Lower leg skin (tissue), 4 donors: ENCODE results near the gene MRPL39. TPM values are rescaled to one million over a fixed set of nuclear protein-coding genes. Genes with fewer than 3 reads are reported as not detected.

ENCODE experiments used
- DNase-seq, 2 donors: peaks; one replicate each; pipeline ENCODE4 v3.0.0-alpha.2; 2019; ENCODE audit warnings: low spot score in 2 of 2
- H3K4me3 ChIP-seq: fragments of 200-600 bp; sonication (generic); 2 replicates; pipeline ENCODE4 v1.5.1; 2017; ENCODE audit warnings: mild to moderate bottlenecking, low read depth; ENCODE audit not compliant: poor library complexity, severe bottlenecking
- POLR2A ChIP-seq, 2 donors: fragments of 450-650 bp; IDR thresholded peaks; one replicate each; pipeline ENCODE4 v1.6.1; 2016 to 2017; ENCODE audit warnings: antibody characterized with exemption in 2 of 2, mild to moderate bottlenecking in 1 of 2, moderate library complexity in 1 of 2
- WGBS, 2 donors: methylation state at CpG; one replicate each; pipeline ENCODE4 v1.1.5; 2018; 5-methylcytosine and 5-hydroxymethylcytosine counted together
- intact Hi-C: fragments of 100-400 bp; cut with DNase I; formaldehyde crosslinking; loops from one replicate; pipeline ENCODE4 v1.15.0; 2023; ENCODE audit warnings: low total_unique reads
- total RNA-seq, 4 donors: library from RNA; depleted of rRNA; stranded (reverse); fragments of >200 nt; gene quantifications; one replicate each; pipeline ENCODE4 v1.1.0, GENCODE V29; 2016
- TF ChIP-seq, protein P1 (sequence below), 3 donors: fragments of 450-650 bp; IDR thresholded peaks; one replicate each; pipeline ENCODE4 v1.5.1; 2016; ENCODE audit warnings: antibody characterized with exemption in 3 of 3, mild to moderate bottlenecking in 3 of 3, moderate library complexity in 2 of 3

MRPL39 gene
- total RNA-seq, 4 donors from 2014 or later = 18.0 to 26.5 (median 21.4) TPM

DNA sequence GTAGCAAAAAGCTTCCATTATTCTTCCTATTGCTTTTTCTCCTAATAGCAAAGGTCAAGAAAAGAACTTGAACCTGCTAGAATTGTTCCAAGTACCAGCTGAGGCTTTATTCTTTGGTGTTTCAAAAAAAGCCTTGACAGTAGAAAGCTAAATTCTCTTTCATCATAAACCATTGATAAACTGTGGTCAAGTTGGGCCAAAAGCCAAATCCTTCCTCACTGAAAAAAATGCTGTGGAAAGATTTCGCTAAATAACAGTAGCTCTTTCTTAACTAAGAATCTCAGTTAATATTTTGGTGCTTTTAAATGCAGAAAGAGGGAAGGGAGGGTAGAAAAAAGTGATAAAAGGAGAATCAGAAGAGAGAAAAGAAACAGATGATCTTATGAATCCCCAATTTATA is 17.8 kb upstream of the MRPL39 start:
- no peak for DNase-seq
- intact Hi-C loops = no loop called here
- 79 to 88% methylated on average over 1 of the region's 1 CpG for WGBS, 2 donors

DNA sequence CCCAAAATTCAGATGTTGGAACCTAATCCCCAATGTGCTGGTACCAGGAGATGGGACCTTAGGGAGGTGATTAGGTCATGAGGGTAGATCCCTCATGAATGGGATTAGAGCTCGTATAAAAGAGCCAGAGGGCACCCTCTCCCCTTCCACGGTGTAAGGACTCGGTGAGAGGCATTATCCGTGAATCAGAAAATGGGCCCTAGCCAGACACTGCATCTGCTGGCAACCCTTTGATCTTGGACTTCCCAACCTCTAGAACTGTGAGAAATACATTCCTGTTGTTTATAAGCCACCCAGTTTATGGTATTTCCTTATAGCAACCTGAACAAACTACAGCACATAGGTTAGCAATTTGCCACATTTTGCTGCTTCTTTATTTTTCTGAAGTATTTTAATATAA is 17.2 kb upstream of the MRPL39 start:
- TF ChIP-seq POLR2A (IDR thresholded peaks at IDR 0.05) = no peak
- TF ChIP-seq, protein P1, sequence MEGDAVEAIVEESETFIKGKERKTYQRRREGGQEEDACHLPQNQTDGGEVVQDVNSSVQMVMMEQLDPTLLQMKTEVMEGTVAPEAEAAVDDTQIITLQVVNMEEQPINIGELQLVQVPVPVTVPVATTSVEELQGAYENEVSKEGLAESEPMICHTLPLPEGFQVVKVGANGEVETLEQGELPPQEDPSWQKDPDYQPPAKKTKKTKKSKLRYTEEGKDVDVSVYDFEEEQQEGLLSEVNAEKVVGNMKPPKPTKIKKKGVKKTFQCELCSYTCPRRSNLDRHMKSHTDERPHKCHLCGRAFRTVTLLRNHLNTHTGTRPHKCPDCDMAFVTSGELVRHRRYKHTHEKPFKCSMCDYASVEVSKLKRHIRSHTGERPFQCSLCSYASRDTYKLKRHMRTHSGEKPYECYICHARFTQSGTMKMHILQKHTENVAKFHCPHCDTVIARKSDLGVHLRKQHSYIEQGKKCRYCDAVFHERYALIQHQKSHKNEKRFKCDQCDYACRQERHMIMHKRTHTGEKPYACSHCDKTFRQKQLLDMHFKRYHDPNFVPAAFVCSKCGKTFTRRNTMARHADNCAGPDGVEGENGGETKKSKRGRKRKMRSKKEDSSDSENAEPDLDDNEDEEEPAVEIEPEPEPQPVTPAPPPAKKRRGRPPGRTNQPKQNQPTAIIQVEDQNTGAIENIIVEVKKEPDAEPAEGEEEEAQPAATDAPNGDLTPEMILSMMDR (IDR thresholded peaks at IDR 0.05) = no peak
- intact Hi-C loops = no loop called here
- WGBS, 2 donors = 87 to 90% methylated on average over 4 of the region's 4 CpGs
- DNase-seq = no peak
- no peak overlapping the region for H3K4me3 ChIP-seq

More for the DNA sequence above, 17.8 kb upstream of the MRPL39 start:
- H3K4me3 ChIP-seq = no peak overlapping the region
- TF ChIP-seq POLR2A (IDR thresholded peaks at IDR 0.05) = no peak
- TF ChIP-seq, protein P1 (IDR thresholded peaks at IDR 0.05) = no peak

DNA sequence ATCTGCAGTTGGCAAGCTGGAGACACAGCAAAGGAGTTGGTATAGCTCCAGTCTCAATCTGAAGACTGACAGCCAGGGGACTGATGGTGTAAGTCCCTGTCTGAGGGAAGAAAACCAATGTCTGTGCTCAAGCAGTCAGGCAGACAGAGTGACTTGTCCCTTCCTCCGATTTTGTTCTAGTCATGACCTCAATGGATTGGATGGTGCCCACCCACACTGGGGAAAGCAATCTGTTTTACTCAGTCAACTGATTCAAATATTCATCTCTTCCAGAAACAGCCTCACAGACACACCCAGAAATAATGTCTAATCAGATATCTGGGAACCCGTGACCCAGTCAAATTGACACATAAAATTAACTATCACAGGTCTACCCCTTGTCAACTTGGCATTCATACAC is 11.9 kb upstream of the MRPL39 start:
- WGBS, 2 donors = 51 to 53% methylated on average over 2 of the region's 2 CpGs
- no peak overlapping the region for H3K4me3 ChIP-seq
- intact Hi-C loops = no loop called here
- DNase-seq = no peak
- no peak for TF ChIP-seq POLR2A (IDR thresholded peaks at IDR 0.05)
- TF ChIP-seq, protein P1 (IDR thresholded peaks at IDR 0.05) = no peak

DNA sequence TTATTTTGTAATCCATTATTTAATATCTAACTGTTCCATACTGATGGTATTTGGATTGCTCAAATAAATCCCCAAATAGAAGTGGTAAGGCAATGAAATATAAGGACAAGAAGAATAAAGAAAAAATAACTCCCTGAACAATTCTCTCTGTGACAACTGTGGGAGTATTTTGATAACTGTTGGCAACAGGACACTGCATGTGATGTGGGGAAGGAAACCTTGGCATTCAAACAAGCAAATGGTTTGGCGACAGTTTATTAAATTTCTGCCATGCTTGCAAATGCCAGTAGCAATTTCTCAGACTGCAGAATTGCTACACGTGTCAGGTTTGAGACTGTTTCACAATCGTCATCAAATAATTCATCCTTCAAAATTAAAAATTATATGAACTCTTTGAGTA is 8.6 kb upstream of the MRPL39 start:
- 31 to 35% methylated on average over 3 of the region's 3 CpGs for WGBS, 2 donors
- no peak overlapping the region for H3K4me3 ChIP-seq
- DNase-seq = no peak
- TF ChIP-seq POLR2A (IDR thresholded peaks at IDR 0.05) = no peak
- TF ChIP-seq, protein P1 (IDR thresholded peaks at IDR 0.05) = no peak
- intact Hi-C loops = no loop called here

DNA sequence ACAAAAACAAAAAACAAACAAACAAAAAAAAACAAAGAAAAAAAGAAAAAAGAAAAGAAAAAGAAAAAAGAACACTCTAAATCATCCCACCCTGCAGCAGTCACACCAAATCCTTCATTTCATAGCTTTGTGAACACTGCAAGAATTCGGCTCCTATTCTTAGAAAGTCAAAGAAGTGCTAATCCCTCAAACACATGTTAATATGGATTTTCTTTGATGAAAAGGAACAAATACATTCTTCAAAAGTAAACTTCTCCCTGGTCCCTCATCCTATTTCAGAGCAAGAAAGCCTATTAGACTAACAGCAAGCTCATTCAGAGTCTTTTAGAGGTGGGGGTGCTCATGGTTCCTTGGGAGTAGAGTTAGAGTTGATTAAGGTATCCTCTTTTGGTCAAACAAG is 7.2 kb upstream of the MRPL39 start:
- intact Hi-C loops = no loop called here
- no peak for DNase-seq
- TF ChIP-seq POLR2A (IDR thresholded peaks at IDR 0.05) = no peak
- TF ChIP-seq, protein P1 (IDR thresholded peaks at IDR 0.05) = no peak
- H3K4me3 ChIP-seq = no peak overlapping the region
- WGBS, 2 donors = 91 to 95% methylated on average over 1 of the region's 1 CpG

DNA sequence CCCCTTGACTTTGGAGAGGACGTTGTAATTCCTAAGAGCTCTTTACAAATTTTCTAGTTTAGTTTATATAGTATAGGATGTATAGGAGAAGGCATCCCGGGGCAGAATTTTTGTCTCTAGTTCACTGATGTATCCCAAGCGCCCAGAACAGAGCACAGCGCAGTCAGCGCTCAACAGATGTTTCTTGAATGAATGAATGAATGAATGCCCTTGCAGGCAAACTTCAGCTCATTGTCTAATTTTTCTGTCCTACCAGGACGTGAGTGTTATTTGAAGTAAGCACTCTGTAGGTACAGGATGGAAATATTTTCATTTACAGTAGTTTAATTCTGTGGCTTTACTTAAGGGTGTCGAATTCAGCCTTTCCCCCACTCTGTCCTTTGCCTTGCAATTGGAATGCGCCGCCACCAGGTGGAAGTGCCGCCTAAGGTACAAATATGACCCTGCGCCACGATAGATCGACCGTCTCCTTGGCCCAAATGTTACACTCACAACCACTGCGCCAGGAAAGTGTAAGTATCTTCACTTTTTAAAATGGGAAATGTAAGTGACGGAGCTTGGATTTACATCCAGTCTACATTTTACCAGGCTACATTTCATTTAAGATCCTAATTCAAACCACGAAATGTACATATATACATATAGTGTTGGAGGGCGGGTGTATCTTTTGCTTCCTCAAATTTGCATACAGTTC is 910 bp upstream of the MRPL39 start:
- peak overlapping the region; percentile 79 for H3K4me3 ChIP-seq
- DNase-seq = peak; percentile 76 to 96
- intact Hi-C loops = loop anchor here (2.0 kb wide), 1 partner anchor 99 kb away; no protein-coding TSS in a partner anchor
- TF ChIP-seq, protein P1 (IDR thresholded peaks at IDR 0.05) = peak in 1 of 3 donors; percentile 72
- TF ChIP-seq POLR2A (IDR thresholded peaks at IDR 0.05) = no peak
- 6 to 8% methylated on average over 18 of the region's 18 CpGs for WGBS, 2 donors
